ENCODE measurements around the gene RGS9.

- TF ChIP-seq CTCF (IDR thresholded peaks at IDR 0.05; ENCODE audit: poor library complexity) (no peak), EZH2 (IDR thresholded peaks at IDR 0.05; ENCODE audit: borderline replicate concordance) (no peak), EZH2phosphoT487 (IDR thresholded peaks at IDR 0.05; ENCODE audit: low read depth, severe bottlenecking, unreplicated experiment) (no peak)
Observed at GRCh38 chr17:65259281-65259680, 122.1 kb downstream of the RGS9 start.
